Keratinocyte (primary cell): ENCODE measurements around the gene GSG1. TPM values are rescaled to one million over a fixed set of nuclear protein-coding genes. Genes with fewer than 3 reads are reported as not detected.

ENCODE experiments used
- DNase-seq: peaks from one replicate; pipeline ENCODE4 v3.0.0-alpha.2; 2011; ENCODE audit warnings: low read depth, missing footprints, low spot score
- FAIRE-seq: peaks from 2 replicates; lab custom pipeline; 2011; peaks lifted over from hg19 to GRCh38; lab: Jason Lieb, UNC
- H2AFZ ChIP-seq: 2 replicates; pipeline ENCODE4 v1.6.0; 2012; ENCODE audit warnings: low read length, control low read depth, inconsistent platforms; ENCODE audit not compliant: control insufficient read depth
- H3K27ac ChIP-seq: 2 replicates; pipeline ENCODE4 v1.5.1; 2011; ENCODE audit warnings: low read length; ENCODE audit not compliant: control insufficient read depth, insufficient read depth
- H3K27me3 ChIP-seq: 3 replicates; pipeline ENCODE4 v1.6.0; 2011; ENCODE audit warnings: low read length; ENCODE audit not compliant: control insufficient read depth, insufficient read depth; ENCODE audit errors: extremely low read depth
- H3K36me3 ChIP-seq, 2 experiments: 2 replicates in 1 of 2; 3 replicates in 1 of 2; pipeline ENCODE4 v1.5.1; 2011; ENCODE audit warnings: low read length in 2 of 2, mild to moderate bottlenecking in 1 of 2; ENCODE audit not compliant: control insufficient read depth in 2 of 2, insufficient read depth in 2 of 2; ENCODE audit errors: extremely low read depth in 1 of 2
- H3K4me1 ChIP-seq: 3 replicates; pipeline ENCODE4 v1.5.1; 2011; ENCODE audit warnings: low read length; ENCODE audit not compliant: control insufficient read depth, insufficient read depth; ENCODE audit errors: extremely low read depth
- H3K4me2 ChIP-seq: 3 replicates; pipeline ENCODE4 v1.6.0; 2011; ENCODE audit warnings: low read depth, low read length; ENCODE audit not compliant: control insufficient read depth, insufficient read depth; ENCODE audit errors: extremely low read depth
- H3K4me3 ChIP-seq, 3 experiments: fragments of 200-600 bp in 1 of 3; sonication (generic) in 1 of 3; 2 replicates in 2 of 3; 3 replicates in 1 of 3; pipeline ENCODE4 v1.5.1; 2011 to 2016; ENCODE audit warnings: low read length in 3 of 3, mild to moderate bottlenecking in 3 of 3, control low read depth in 2 of 3, inconsistent platforms in 1 of 3, low read depth in 1 of 3, mixed read lengths in 1 of 3, mixed run types in 1 of 3, moderate library complexity in 1 of 3; ENCODE audit not compliant: control insufficient read depth in 2 of 3, insufficient read depth in 2 of 3; ENCODE audit errors: extremely low read depth in 1 of 3
- H3K79me2 ChIP-seq: 2 replicates; pipeline ENCODE4 v1.6.0; 2012; ENCODE audit warnings: low read length; ENCODE audit not compliant: control insufficient read depth, insufficient read depth
- H3K9ac ChIP-seq: 3 replicates; pipeline ENCODE4 v1.6.0; 2011; ENCODE audit warnings: low read length; ENCODE audit not compliant: control insufficient read depth, insufficient read depth; ENCODE audit errors: extremely low read depth
- H3K9me1 ChIP-seq: 3 replicates; pipeline ENCODE4 v1.6.0; 2011; ENCODE audit warnings: low read length; ENCODE audit not compliant: control insufficient read depth, insufficient read depth; ENCODE audit errors: extremely low read depth
- H3K9me3 ChIP-seq: 2 replicates; pipeline ENCODE4 v1.5.1; 2012; ENCODE audit warnings: low read depth, low read length; ENCODE audit not compliant: control insufficient read depth
- H4K20me1 ChIP-seq: 3 replicates; pipeline ENCODE4 v1.6.0; 2011; ENCODE audit warnings: low read length; ENCODE audit not compliant: control insufficient read depth, insufficient read depth; ENCODE audit errors: extremely low read depth
- CTCF ChIP-seq, 3 experiments: IDR thresholded peaks in 1 of 3; conservative IDR thresholded peaks in 1 of 3; optimal IDR thresholded peaks in 1 of 3; 2 replicates in 2 of 3; 3 replicates in 1 of 3; pipeline versions ENCODE3 to v1.5.1; 2011; ENCODE audit warnings: low read length in 3 of 3, mild to moderate bottlenecking in 3 of 3, moderate library complexity in 2 of 3, control low read depth in 1 of 3, inconsistent platforms in 1 of 3; ENCODE audit not compliant: insufficient read depth in 2 of 3; ENCODE audit errors: extremely low read depth in 1 of 3
- EZH2 ChIP-seq: IDR thresholded peaks from one replicate; pipeline ENCODE4 v1.6.1; 2012; ENCODE audit warnings: inconsistent platforms, mild to moderate bottlenecking, low read length, moderate library complexity
- dilution Hi-C: fragments of 300-500 bp; cut with MboI; formaldehyde crosslinking; loops from one replicate; pipeline ENCODE4 v1.7.0; 2020; ENCODE audit warnings: low sequenced_read_pairs; ENCODE audit not compliant: extremely low pct_ligation_motif_present
- polyA plus RNA-seq, 5 experiments: library from polyadenylated mRNA; depleted of rRNA in 3 of 5; stranded (reverse) in 3 of 5; stranded (forward) in 1 of 5; unstranded in 1 of 5; fragments of >200 nt; gene quantifications; 1 replicate in 1 of 5; 2 replicates in 3 of 5; 3 replicates in 1 of 5; pipeline versions ENCODE4 v1.2.1 to v1.2.3, GENCODE V29; 2011 to 2012; ENCODE audit warnings: missing spikeins in 2 of 5, low read depth in 1 of 5, low replicate concordance in 1 of 5

GSG1 gene
- polyA plus RNA-seq, 1 donor (not counting 4 experiments of a cell fraction or from before 2014, with no cell fraction given) = 0.05 TPM

- Histone ChIP-seq H3K9me3 (no peaks in the 10 kb centered on the region), H3K9me1 (peaks cover 2% of the 10 kb centered on the region), H3K4me1 (peaks cover 31% of the 10 kb centered on the region), H3K9ac (no peak overlapping the region), H3K4me2 (peak overlapping the region; percentile 39), H3K4me3 (no peak overlapping the region), H3K36me3 (no peaks in the 10 kb centered on the region), H3K79me2 (no peaks in the 10 kb centered on the region), H2AFZ (no peak overlapping the region), H3K27me3 (no peaks in the 10 kb centered on the region), H4K20me1 (no peaks in the 10 kb centered on the region), H3K27ac (no peak overlapping the region)
- peak; percentile 81 for FAIRE-seq
- DNase-seq = no peak
- TF ChIP-seq CTCF (optimal IDR thresholded peaks at IDR 0.05 in 1 of 3, IDR thresholded peaks at IDR 0.05 in 1 of 3, conservative IDR thresholded peaks at IDR 0.05 in 1 of 3; ENCODE audit: extremely low read depth in 1 of 3, insufficient read depth in 2 of 3, low read length in 3 of 3) (no peak), EZH2 (no peak)
- dilution Hi-C loops = no loop called here
These were observed 28.9 kb downstream of the GSG1 start for GRCh38 chr12:13074396-13075117.

- Histone ChIP-seq H3K9me1 (peaks cover 2% of the 10 kb centered on the region), H3K27ac (no peak overlapping the region), H3K27me3 (no peaks in the 10 kb centered on the region), H3K36me3 (no peaks in the 10 kb centered on the region), H3K4me3 (no peak overlapping the region), H3K9ac (no peak overlapping the region), H3K79me2 (no peaks in the 10 kb centered on the region), H3K4me1 (peaks cover 31% of the 10 kb centered on the region), H4K20me1 (no peaks in the 10 kb centered on the region), H2AFZ (no peak overlapping the region), H3K9me3 (no peaks in the 10 kb centered on the region), H3K4me2 (no peak overlapping the region)
- TF ChIP-seq CTCF (optimal IDR thresholded peaks at IDR 0.05 in 1 of 3, IDR thresholded peaks at IDR 0.05 in 1 of 3, conservative IDR thresholded peaks at IDR 0.05 in 1 of 3; ENCODE audit: extremely low read depth in 1 of 3, insufficient read depth in 2 of 3, low read length in 3 of 3) = no peak
- TF ChIP-seq EZH2 = no peak
- no peak for FAIRE-seq
- no peak for DNase-seq
- dilution Hi-C loops = no loop called here
These were observed 30.3 kb downstream of the GSG1 start for GRCh38 chr12:13073173-13073572.
